HG02571 (cell line): ENCODE measurements around the gene KCTD10.
"Not testable (repeated sequence)": the region's sequence is repeated elsewhere in the genome, so short reads cannot be mapped to it uniquely, and the experiment has no call there.

Source experiments
- ATAC-seq: cut with Tn5 transposase; IDR thresholded peaks from one replicate; pipeline ENCODE4 v1.9.1; 2021; ENCODE audit warnings: mild to moderate bottlenecking, moderate library complexity; ENCODE audit not compliant: unreplicated experiment

Gene KCTD10

GRCh38 chr12:109449845-109450532 is 27.1 kb downstream of the KCTD10 start:
- no peak for ATAC-seq

DNA sequence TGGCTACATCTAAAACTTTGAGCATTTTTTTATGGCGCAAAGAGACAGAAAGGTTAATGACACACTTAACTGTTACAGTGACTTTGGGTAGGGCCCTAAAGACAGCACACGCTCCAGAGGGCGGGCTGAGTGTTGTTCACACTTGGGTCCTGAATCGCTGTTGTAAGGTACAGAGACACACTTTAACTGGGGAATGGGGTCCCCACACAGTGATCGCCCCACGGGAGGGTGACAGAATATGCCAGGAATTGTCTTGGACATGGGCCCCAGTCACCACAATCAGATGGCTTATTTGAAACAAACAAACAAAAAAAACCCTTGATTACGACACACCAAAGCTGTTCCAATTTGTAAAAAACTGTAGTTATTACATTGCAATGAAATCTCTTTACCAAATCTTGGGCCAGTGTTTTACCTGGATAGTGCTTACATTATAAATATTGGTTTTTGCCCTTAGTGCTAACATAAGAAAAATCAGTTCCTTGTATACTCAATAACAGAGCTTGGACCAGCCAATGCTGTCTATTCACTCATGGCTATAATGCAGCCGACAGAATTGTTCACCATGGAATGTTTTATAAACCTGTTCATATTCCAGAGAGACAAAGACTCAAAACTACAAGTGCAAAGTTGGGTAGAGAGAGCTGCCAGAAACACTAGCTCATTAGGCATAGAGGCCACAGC is 28.3 kb downstream of the KCTD10 start:
- ATAC-seq, result no peak

DNA sequence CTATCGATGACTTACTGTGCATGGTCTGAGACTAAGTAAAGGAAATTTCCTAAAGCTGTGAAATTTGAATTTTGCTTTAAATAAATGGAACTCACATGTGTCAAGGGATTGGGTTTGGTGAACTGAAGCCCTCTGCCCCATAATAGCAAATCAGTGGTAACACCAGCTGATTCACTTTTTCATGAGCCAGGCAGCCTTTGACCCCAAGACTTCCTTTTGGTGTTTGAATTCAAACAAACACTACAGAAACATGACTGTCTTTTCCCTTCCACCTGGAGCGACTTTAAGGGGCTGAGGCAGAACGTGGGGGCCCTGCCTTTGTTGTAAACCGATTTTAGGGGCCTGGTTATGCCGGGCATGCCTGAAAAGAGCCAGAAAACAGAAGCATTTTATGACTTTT is 28.8 kb downstream of the KCTD10 start:
- ATAC-seq, result no peak

DNA sequence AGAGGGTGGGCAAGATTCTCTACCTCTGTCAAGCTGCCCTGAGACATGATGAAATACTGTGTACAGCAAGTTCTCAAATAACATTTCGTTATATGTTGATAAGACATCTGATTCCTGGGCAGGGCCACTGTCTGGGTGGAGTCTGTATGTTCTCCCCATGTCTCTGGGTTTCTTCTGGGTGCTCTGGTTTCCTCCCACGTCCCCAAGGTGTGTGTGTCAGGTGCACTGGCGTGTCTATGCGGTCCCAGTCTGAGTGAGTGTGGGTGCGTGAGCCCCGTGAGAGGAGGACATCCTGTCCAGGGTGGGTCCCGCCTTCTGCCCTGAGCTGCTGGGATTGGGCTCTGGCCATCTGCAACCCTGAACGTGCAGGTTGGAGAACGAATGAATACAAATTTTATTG is 29.6 kb downstream of the KCTD10 start:
- ATAC-seq, result no peak

DNA sequence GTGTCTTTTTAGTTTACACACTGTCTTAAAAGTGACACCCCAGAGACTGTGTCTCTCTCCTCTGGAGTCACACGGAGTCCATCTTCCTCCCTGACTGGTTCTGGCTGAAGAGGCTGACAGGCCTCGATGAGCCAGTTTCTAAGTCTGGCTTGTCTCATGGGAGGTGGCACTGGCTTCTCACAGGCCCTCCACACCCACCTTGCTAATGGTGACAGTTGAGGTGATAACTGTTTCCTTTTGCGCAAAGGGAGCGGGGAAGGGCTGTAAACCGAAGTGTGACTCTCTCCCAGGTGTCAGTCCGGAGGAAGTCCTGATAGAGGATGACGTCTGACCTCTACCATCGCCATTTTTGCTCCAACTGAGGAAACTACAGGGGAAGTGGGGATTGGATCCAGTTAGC is 30.2 kb downstream of the KCTD10 start:
- no peak for ATAC-seq

- ATAC-seq, result no peak
These were observed 31.9 kb downstream of the KCTD10 start for GRCh38 chr12:109445191-109445609.

DNA sequence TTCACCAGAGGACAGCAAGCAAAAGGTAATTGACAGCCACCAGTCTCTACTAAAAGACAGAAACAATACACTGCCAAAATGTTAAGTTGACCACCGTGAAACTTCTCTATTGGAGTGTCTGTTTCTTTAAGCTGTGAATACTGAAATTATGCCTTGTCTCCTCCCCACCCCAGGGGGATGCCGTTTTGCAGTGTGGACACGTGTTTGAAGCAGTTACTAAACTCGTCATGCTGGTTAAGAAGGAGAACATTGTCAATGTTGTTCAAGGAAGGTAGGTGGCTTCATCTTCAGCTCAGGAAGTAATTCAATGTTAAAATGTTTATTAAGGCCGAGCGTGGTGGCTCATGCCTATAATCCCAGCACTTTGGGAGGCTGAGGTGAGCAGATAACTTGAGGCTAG is 32.8 kb downstream of the KCTD10 start:
- ATAC-seq, result no peak

DNA sequence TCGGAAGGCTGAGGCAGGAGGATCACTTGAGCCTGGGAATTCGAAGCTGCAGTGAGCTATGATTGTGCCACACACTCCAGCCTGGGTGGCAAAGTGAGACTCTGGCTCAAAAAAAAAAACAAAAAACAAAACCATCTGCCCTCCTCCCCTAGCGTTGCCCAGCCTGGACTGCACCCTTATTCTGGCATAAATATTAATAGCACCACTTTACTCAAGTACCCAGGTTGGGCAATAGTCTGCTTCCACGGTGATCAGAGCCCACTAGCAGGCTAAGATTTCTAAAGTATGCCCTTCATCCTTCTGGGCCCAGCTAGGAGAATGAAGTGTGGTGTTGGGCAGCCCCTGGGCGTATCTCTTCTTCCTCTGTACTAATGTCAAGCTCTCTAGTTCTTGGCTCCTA is 33.3 kb downstream of the KCTD10 start:
- ATAC-seq, result no peak

GRCh38 chr12:109440851-109441490 is 36.1 kb downstream of the KCTD10 start:
- no peak for ATAC-seq

GRCh38 chr12:109439951-109440350 is 37.1 kb downstream of the KCTD10 start:
- not testable (repeated sequence) for ATAC-seq

- ATAC-seq, result no peak
These were observed 37.9 kb downstream of the KCTD10 start for GRCh38 chr12:109439181-109439580.

DNA sequence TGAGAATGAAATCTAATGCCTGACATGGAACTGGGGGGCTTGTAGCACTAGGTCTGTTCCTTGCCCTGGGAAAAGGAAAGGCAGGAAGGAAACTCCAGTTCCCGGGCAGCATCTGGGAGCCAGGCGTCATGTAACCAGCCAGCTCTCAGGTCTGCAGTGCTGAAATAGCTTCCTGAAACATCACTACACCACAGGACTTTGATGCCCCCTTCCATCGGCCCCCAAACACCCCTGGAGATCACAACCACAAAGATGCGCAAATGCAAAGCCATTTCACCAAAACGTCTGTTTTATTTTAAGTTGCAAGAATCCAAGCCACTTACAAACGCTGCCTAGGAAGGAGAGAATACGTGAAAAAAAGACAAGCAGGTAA is 40.9 kb downstream of the KCTD10 start:
- no peak for ATAC-seq

DNA sequence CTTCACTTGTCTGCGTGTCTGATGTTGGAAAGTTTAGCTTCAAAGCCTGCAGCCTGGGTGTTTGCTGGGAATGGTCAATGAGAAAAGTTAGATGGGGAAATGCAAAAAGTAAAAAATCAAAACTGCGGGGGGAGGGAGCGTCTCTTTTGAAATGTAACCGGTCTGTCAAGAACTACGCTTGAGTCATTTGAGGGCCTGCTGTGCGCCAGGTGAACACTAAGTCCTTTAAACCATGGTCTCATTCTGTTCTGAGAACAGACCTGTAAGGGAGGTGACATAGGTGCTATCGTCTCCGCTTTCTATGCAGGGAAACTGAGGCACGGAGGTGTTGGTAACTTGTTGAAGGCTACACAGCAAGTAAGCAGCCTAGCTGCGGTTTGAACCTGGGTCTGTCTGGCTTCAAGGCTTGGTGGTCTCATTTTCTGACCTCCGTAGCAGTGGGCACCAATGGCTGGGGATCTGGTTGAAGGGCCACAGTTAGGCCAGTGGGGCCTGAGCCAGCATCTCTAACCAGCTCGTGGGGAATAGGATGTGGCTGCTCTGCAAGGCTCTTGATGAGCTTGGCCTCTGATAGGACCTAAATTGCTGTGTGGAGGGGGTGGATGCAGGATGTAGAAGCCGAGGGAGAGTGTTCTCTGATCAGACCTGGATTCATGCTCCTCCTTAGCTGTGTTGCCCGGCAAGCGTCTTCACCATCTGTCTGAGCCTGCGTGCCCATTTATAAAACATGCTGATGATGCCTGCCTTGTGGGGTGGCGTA is 41.5 kb downstream of the KCTD10 start:
- ATAC-seq, result no peak

- ATAC-seq, result no peak
These were observed 42.5 kb downstream of the KCTD10 start for GRCh38 chr12:109434582-109434981.

- ATAC-seq, result no peak
These were observed 43.5 kb downstream of the KCTD10 start for GRCh38 chr12:109433618-109434017.

GRCh38 chr12:109432842-109433304 is 44.2 kb downstream of the KCTD10 start:
- no peak for ATAC-seq

DNA sequence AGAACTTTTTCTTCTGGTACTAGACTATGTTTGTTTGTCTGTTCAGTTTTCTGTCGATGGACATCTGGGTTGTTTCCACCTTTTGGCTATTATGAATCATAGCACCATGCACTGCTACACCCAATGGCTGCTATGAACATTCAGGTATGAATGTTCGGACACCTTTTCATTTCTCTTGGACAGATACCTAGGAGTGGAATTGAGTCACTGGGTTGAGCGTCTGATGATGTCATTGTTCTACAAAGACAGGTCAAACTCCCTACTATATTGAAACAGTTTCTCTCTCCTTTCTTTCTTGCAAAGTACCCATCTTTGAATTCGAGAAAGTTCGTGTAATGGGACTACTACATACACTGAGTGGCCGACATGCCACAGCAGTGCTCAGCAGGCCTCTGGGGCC is 44.7 kb downstream of the KCTD10 start:
- no peak for ATAC-seq

GRCh38 chr12:109430244-109430643 is 46.9 kb downstream of the KCTD10 start:
- no peak for ATAC-seq

GRCh38 chr12:109428804-109429203 is 48.3 kb downstream of the KCTD10 start:
- ATAC-seq, result not testable (repeated sequence)

GRCh38 chr12:109428037-109428629 is 49.0 kb downstream of the KCTD10 start:
- ATAC-seq, result no peak

- ATAC-seq, result no peak
These were observed 53.7 kb downstream of the KCTD10 start for GRCh38 chr12:109423392-109423791.
